Coronary artery (tissue), 2 donors: ENCODE measurements around the gene LRRC3.

Experiments used
- DNase-seq: peaks from one replicate; pipeline ENCODE4 v3.0.0-alpha.2; 2017; ENCODE audit warnings: low spot score
- H3K27ac ChIP-seq, 2 donors: fragments of 200-600 bp; sonication (generic); one replicate each; pipeline ENCODE4 v1.5.1; 2016 to 2019
- H3K4me3 ChIP-seq: fragments of 200-600 bp; sonication (generic); 2 replicates; pipeline ENCODE4 v1.5.1; 2016; ENCODE audit warnings: mild to moderate bottlenecking, moderate library complexity
- CTCF ChIP-seq: fragments of 200-600 bp; sonication (generic); IDR thresholded peaks from one replicate; pipeline ENCODE4 v1.5.1; 2019; ENCODE audit warnings: antibody characterized with exemption

The LRRC3 gene

GRCh38 chr21:44425895-44426662 is 29.2 kb upstream of the LRRC3 start:
- Histone ChIP-seq H3K27ac (no peak overlapping the region), H3K4me3 (no peak overlapping the region)
- DNase-seq, result no peak
- TF ChIP-seq CTCF, result no peak

- H3K27ac ChIP-seq, result no peak overlapping the region
- DNase-seq, result no peak
- TF ChIP-seq CTCF, result no peak
- no peak overlapping the region for H3K4me3 ChIP-seq
Observed at GRCh38 chr21:44426663-44427191, 28.6 kb upstream of the LRRC3 start.

GRCh38 chr21:44427241-44428120 is 27.8 kb upstream of the LRRC3 start:
- Histone ChIP-seq H3K27ac (no peak overlapping the region), H3K4me3 (no peak overlapping the region)
- no peak for TF ChIP-seq CTCF
- DNase-seq, result peak; percentile 33

- TF ChIP-seq CTCF, result no peak
- peak; percentile 64 for DNase-seq
- Histone ChIP-seq H3K27ac (no peak overlapping the region), H3K4me3 (no peak overlapping the region)
Observed at GRCh38 chr21:44428281-44428960, 26.9 kb upstream of the LRRC3 start.

- no peak overlapping the region for H3K4me3 ChIP-seq
- DNase-seq, result no peak
- no peak for TF ChIP-seq CTCF
- no peak overlapping the region for H3K27ac ChIP-seq
Observed at GRCh38 chr21:44429894-44430293, 25.4 kb upstream of the LRRC3 start.

GRCh38 chr21:44431300-44431699 is 24.0 kb upstream of the LRRC3 start:
- TF ChIP-seq CTCF, result no peak
- no peak overlapping the region for H3K4me3 ChIP-seq
- H3K27ac ChIP-seq, result no peak overlapping the region
- no peak for DNase-seq
